ENCODE measurements around the gene SIAH2.

GRCh38 chr3:150754896-150755295 lies 8.1 kb downstream of the SIAH2 start:
- TF ChIP-seq GATA3 (IDR thresholded peaks at IDR 0.05; ENCODE audit: low read depth, low read length) (no peak), GATA2 (IDR thresholded peaks at IDR 0.05; ENCODE audit: low read depth, low read length) (no peak)

Measured in SH-SY5Y (cell line).